H1 (cell line): ENCODE results near the gene PEX19. TPM values are rescaled to one million over a fixed set of nuclear protein-coding genes. Genes with fewer than 3 reads are reported as not detected.

Experiments
- CTCF ChIA-PET: fragments of 300-600 bp; sonication (Branson Sonifier 250); formaldehyde crosslinking; loops from one replicate; lab custom pipeline; 2021; ENCODE audit not compliant: partially characterized antibody; lab: Charles Lee
- POLR2A ChIA-PET: fragments of 300-600 bp; sonication (Branson Sonifier 250); formaldehyde crosslinking; loops from one replicate; lab custom pipeline; 2021; ENCODE audit warnings: inconsistent platforms; ENCODE audit not compliant: partially characterized antibody; lab: Charles Lee
- DNase-seq, 2 experiments: peaks; one replicate each; pipeline versions ENCODE4 v3.0.0 to v3.0.0-alpha.2; 2010 to 2022; ENCODE audit warnings: low spot score in 2 of 2, low read depth in 1 of 2, mixed read lengths in 1 of 2
- FAIRE-seq: peaks from 2 replicates; lab custom pipeline; 2011; peaks lifted over from hg19 to GRCh38; lab: Jason Lieb, UNC
- H2AFZ ChIP-seq: 2 replicates; pipeline ENCODE4 v1.8.1; 2012; ENCODE audit warnings: low read length, inconsistent platforms
- H2AK5ac ChIP-seq: 2 replicates; pipeline ENCODE4 v1.6.1; 2013; ENCODE audit warnings: low read depth, low read length
- H2BK120ac ChIP-seq: replicated peaks from 2 replicates; pipeline ENCODE3; 2013; ENCODE audit warnings: low read depth, low read length, inconsistent platforms
- H2BK12ac ChIP-seq: 2 replicates; pipeline ENCODE4 v1.6.1; 2013; ENCODE audit warnings: low read depth, low read length
- H2BK15ac ChIP-seq: 2 replicates; pipeline ENCODE4 v1.6.1; 2013; ENCODE audit warnings: low read length
- H2BK20ac ChIP-seq: 2 replicates; pipeline ENCODE4 v1.6.1; 2013; ENCODE audit warnings: low read length
- H2BK5ac ChIP-seq: 2 replicates; pipeline ENCODE4 v1.6.1; 2013; ENCODE audit warnings: low read depth, low read length
- H3K14ac ChIP-seq: 2 replicates; pipeline ENCODE4 v1.6.1; 2013; ENCODE audit warnings: inconsistent platforms; ENCODE audit not compliant: insufficient read length
- H3K18ac ChIP-seq: 2 replicates; pipeline ENCODE4 v1.6.1; 2013; ENCODE audit warnings: low read length; ENCODE audit errors: extremely low read depth
- H3K23ac ChIP-seq: 2 replicates; pipeline ENCODE4 v1.6.1; 2013; ENCODE audit warnings: inconsistent platforms; ENCODE audit not compliant: insufficient read length
- H3K23me2 ChIP-seq: 2 replicates; pipeline ENCODE4 v1.6.1; 2013; ENCODE audit warnings: low read depth, low read length
- H3K27ac ChIP-seq: 2 replicates; pipeline ENCODE4 v1.6.1; 2011; ENCODE audit warnings: low read depth, low read length, inconsistent platforms
- H3K27me3 ChIP-seq, 4 experiments: replicated peaks in 1 of 4; 1 replicate in 1 of 4; 2 replicates in 3 of 4; pipeline versions ENCODE4 v1.6.1 to v1.8.1; 2011 to 2013; ENCODE audit warnings: low read length in 3 of 4, mild to moderate bottlenecking in 3 of 4, inconsistent platforms in 2 of 4, mixed read lengths in 2 of 4, moderate library complexity in 1 of 4; ENCODE audit not compliant: control insufficient read depth in 3 of 4, insufficient read depth in 3 of 4; ENCODE audit errors: extremely low read depth in 1 of 4
- H3K36me3 ChIP-seq, 4 experiments: 2 replicates each; pipeline versions ENCODE4 v1.6.1 to v1.8.1; 2011 to 2013; ENCODE audit warnings: mild to moderate bottlenecking in 4 of 4, low read length in 3 of 4, moderate library complexity in 2 of 4, control low read depth in 1 of 4, inconsistent platforms in 1 of 4; ENCODE audit not compliant: insufficient read depth in 4 of 4, control insufficient read depth in 2 of 4
- H3K4ac ChIP-seq: replicated peaks from 2 replicates; pipeline ENCODE3; 2013; ENCODE audit warnings: low read length, low read depth, mixed read lengths, inconsistent platforms; ENCODE audit not compliant: insufficient read length
- H3K4me1 ChIP-seq, 4 experiments: replicated peaks in 1 of 4; 1 replicate in 1 of 4; 2 replicates in 3 of 4; pipeline versions ENCODE4 v1.6.1 to v1.8.1; 2011 to 2013; ENCODE audit warnings: low read length in 3 of 4, inconsistent platforms in 2 of 4, mixed read lengths in 1 of 4; ENCODE audit not compliant: insufficient read depth in 4 of 4, control insufficient read depth in 3 of 4
- H3K4me2 ChIP-seq, 2 experiments: 2 replicates each; pipeline versions ENCODE4 v1.6.1 to v1.8.1; 2011 to 2013; ENCODE audit warnings: low read depth in 2 of 2, low read length in 2 of 2, control low read depth in 1 of 2, inconsistent platforms in 1 of 2, mild to moderate bottlenecking in 1 of 2; ENCODE audit not compliant: insufficient read depth in 1 of 2
- H3K4me3 ChIP-seq, 4 experiments: fragments of 200-600, 300-600 bp in 1 of 4; sonication (generic), shearing (Covaris generic), sonication (Bioruptor Twin) in 1 of 4; 2 replicates each; pipeline versions ENCODE4 v1.5.1 to v1.8.1; 2011 to 2016; ENCODE audit warnings: low read length in 4 of 4, low read depth in 3 of 4, control low read depth in 2 of 4, inconsistent platforms in 2 of 4, mild to moderate bottlenecking in 2 of 4, mixed read lengths in 1 of 4, moderate library complexity in 1 of 4; ENCODE audit not compliant: insufficient read depth in 2 of 4; ENCODE audit errors: extremely low read depth in 1 of 4
- H3K56ac ChIP-seq: replicated peaks from 2 replicates; pipeline ENCODE3; 2013; ENCODE audit warnings: low read depth, mild to moderate bottlenecking, mixed read lengths, low read length, inconsistent platforms; ENCODE audit not compliant: insufficient read length
- H3K79me1 ChIP-seq: 2 replicates; pipeline ENCODE4 v1.6.1; 2013; ENCODE audit warnings: low read depth, low read length, control low read depth
- H3K79me2 ChIP-seq, 2 experiments: 2 replicates each; pipeline versions ENCODE4 v1.6.1 to v1.8.1; 2012 to 2013; ENCODE audit warnings: low read length in 2 of 2, mild to moderate bottlenecking in 2 of 2, inconsistent platforms in 1 of 2; ENCODE audit not compliant: insufficient read depth in 2 of 2, control insufficient read depth in 1 of 2
- H3K9ac ChIP-seq, 4 experiments: replicated peaks in 1 of 4; 1 replicate in 1 of 4; 2 replicates in 3 of 4; pipeline versions ENCODE4 v1.6.1 to v1.8.1; 2011 to 2013; ENCODE audit warnings: low read depth in 3 of 4, low read length in 3 of 4, control low read depth in 2 of 4, mild to moderate bottlenecking in 2 of 4, moderate library complexity in 2 of 4, inconsistent platforms in 1 of 4; ENCODE audit errors: extremely low read depth in 1 of 4
- H3K9me3 ChIP-seq, 2 experiments: 2 replicates each; pipeline versions ENCODE4 v1.6.1 to v1.8.1; 2012 to 2013; ENCODE audit warnings: mild to moderate bottlenecking in 2 of 2, moderate library complexity in 2 of 2, control low read depth in 1 of 2, inconsistent platforms in 1 of 2, low read depth in 1 of 2, low read length in 1 of 2, mixed read lengths in 1 of 2; ENCODE audit not compliant: insufficient read depth in 2 of 2
- H4K20me1 ChIP-seq, 2 experiments: replicated peaks in 1 of 2; 2 replicates each; pipeline versions ENCODE3 to v1.8.1; 2011 to 2013; ENCODE audit warnings: inconsistent platforms in 2 of 2, low read length in 2 of 2, mild to moderate bottlenecking in 1 of 2; ENCODE audit not compliant: insufficient read depth in 2 of 2, control insufficient read depth in 1 of 2
- H4K5ac ChIP-seq: 2 replicates; pipeline ENCODE4 v1.6.1; 2013; ENCODE audit warnings: low read length, low read depth, mixed read lengths, inconsistent platforms; ENCODE audit not compliant: insufficient read length
- H4K8ac ChIP-seq: 2 replicates; pipeline ENCODE4 v1.8.0; 2013; ENCODE audit warnings: mild to moderate bottlenecking, moderate library complexity, low read length, inconsistent platforms; ENCODE audit not compliant: insufficient read depth; ENCODE audit errors: extremely low read depth
- H4K91ac ChIP-seq: replicated peaks from 2 replicates; pipeline ENCODE3; 2013; ENCODE audit warnings: low read length, mixed read lengths, inconsistent platforms; ENCODE audit not compliant: insufficient read length
- BRCA1 ChIP-seq: IDR thresholded peaks from 2 replicates; pipeline ENCODE4 v1.6.1; 2012; ENCODE audit warnings: low read depth, low read length, improper control_type of control experiment
- CBX8 ChIP-seq: fragments of 300-800, 300-1000 bp; sonication (generic); IDR thresholded peaks from 2 replicates; pipeline ENCODE4 v1.7.1; 2016; ENCODE audit warnings: low read depth, low read length, borderline replicate concordance
- CEBPB ChIP-seq: IDR thresholded peaks from 2 replicates; pipeline ENCODE4 v1.6.1; 2012; ENCODE audit warnings: low read depth, low read length
- EZH2 ChIP-seq: fragments of 200-600 bp; sonication (generic); IDR thresholded peaks from 2 replicates; pipeline ENCODE4 v1.7.1; 2012; ENCODE audit warnings: low read depth, mild to moderate bottlenecking, moderate library complexity, low read length, inconsistent platforms; ENCODE audit not compliant: severe bottlenecking
- KDM4A ChIP-seq: IDR thresholded peaks from one replicate; pipeline ENCODE4 v1.7.1; 2012; ENCODE audit warnings: low read depth, mild to moderate bottlenecking, moderate library complexity, low read length, inconsistent platforms; ENCODE audit not compliant: severe bottlenecking
- POLR2A ChIP-seq, 2 experiments: IDR thresholded peaks; 1 replicate in 1 of 2; 2 replicates in 1 of 2; pipeline ENCODE4 v1.6.1; 2011; ENCODE audit warnings: low read depth in 2 of 2, low read length in 2 of 2, mild to moderate bottlenecking in 2 of 2; ENCODE audit errors: control extremely low read depth in 1 of 2
- SIX5 ChIP-seq: IDR thresholded peaks from 2 replicates; pipeline ENCODE4 v1.6.1; 2011; ENCODE audit warnings: mild to moderate bottlenecking, low read depth, low read length
- YY1 ChIP-seq: IDR thresholded peaks from 2 replicates; pipeline ENCODE4 v1.6.1; 2011; ENCODE audit warnings: low read depth, mild to moderate bottlenecking, low read length
- WGBS, 2 experiments: shearing (Covaris generic) in 1 of 2; methylation state at CpG; one replicate each; pipeline versions ENCODE4 v1.1.6 to v1.1.7; 2013 to 2015; ENCODE audit warnings: low lambda C conversion rate in 2 of 2, mixed read lengths in 2 of 2, inconsistent platforms in 1 of 2, low coverage in 1 of 2, missing lambda C conversion rate in 1 of 2; ENCODE audit not compliant: insufficient replicate concordance in 2 of 2, insufficient coverage in 1 of 2, insufficient read length in 1 of 2; ENCODE audit errors: extremely low coverage in 1 of 2, missing lambda C conversion rate in 1 of 2; 5-methylcytosine and 5-hydroxymethylcytosine counted together
- polyA plus RNA-seq, 7 experiments: library from polyadenylated mRNA; depleted of rRNA in 3 of 7; stranded (reverse) in 5 of 7; unstranded in 2 of 7; fragments of >200 nt in 5 of 7; fragments of 200-250 nt in 2 of 7; gene quantifications; 1 replicate in 5 of 7; 2 replicates in 1 of 7; 4 replicates in 1 of 7; pipeline versions ENCODE4 v1.2.1 to v1.2.3, GENCODE V29; 2011 to 2013; ENCODE audit warnings: missing spikeins in 2 of 7, mixed read lengths in 2 of 7
- total RNA-seq: library from RNA; stranded (reverse); fragmentation: NEBNext Ultra II Directional; extraction: Animal tissue kit (Norgen Biotek cat#: 25700); gene quantifications from 2 replicates; pipeline ENCODE4 v1.2.1, GENCODE V29; 2021

Gene PEX19
- total and polyA plus RNA-seq, 2 of the 8 experiments (the other 6 are each of a cell fraction or from before 2014, with no cell fraction given) = 50.4 to 80.2 TPM

DNA sequence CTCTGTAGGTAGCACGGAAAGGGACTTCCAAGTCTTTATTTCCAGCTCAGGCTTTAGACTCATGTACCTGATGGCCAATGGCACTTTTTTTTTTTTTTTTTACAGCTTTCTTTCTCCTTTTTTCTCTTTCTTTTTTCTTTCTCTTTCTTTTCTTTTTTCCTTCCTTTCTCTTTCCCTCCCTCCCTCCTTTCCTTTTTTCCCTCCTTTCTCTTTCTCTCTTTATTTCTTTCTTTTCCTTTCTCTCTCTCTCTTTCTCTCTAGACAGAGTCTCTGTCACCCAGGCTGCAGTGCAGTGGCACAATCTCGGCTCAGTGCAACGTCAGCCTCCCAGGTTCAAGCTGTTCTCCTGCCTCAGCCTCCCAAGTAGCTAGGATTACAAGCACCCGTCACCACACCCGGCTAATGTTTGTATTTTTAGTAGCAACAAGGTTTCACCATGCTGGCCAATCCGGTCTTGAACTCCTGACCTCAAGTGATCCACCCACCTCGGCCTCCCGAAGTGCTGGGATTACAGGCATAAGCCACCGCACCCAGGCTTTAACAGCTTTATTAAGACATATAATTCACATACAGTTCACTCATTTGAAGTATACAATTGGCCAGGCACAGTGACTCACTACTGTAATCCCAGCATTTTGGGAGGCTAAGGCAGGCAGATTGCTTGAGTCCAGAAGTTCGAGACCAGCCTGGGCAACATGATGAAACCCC, 17.5 kb downstream of the PEX19 start:
- H3K23ac ChIP-seq = no peak overlapping the region
- no peak overlapping the region for H3K18ac ChIP-seq
- CTCF ChIA-PET = interaction anchor here (1.0 to 4.7 kb wide), 4 partner anchors 16 to 181 kb away, joined by 3 to 19 read pairs (median 10); no protein-coding TSS in a partner anchor
- H3K27ac ChIP-seq = no peak overlapping the region
- H3K79me2 ChIP-seq = no peaks in the 10 kb centered on the region
- no peak overlapping the region for H2BK5ac ChIP-seq
- no peak overlapping the region for H2BK15ac ChIP-seq
- WGBS, 2 experiments = 92% methylated on average over 10 of the region's 10 CpGs; no CpG with 5 or more reads in 1 of the 2 experiments
- H2AK5ac ChIP-seq = no peak overlapping the region
- no peak overlapping the region for H3K4ac ChIP-seq
- no peaks in the 10 kb centered on the region for H3K9me3 ChIP-seq
- H2BK12ac ChIP-seq = no peak overlapping the region
- H3K27me3 ChIP-seq = no peaks in the 10 kb centered on the region; a peak in 1 of 7 replicates
- FAIRE-seq (no peak), DNase-seq (no peak)
- H3K79me1 ChIP-seq = no peaks in the 10 kb centered on the region; the same call in 1 of the 2 replicates
- no peak overlapping the region for H2AFZ ChIP-seq
- no peak overlapping the region for H3K4me3 ChIP-seq
- no peaks in the 10 kb centered on the region for H3K23me2 ChIP-seq
- no peak overlapping the region for H3K56ac ChIP-seq
- H3K4me1 ChIP-seq = peaks cover 0 to 1% (median 0%) of the 10 kb centered on the region in 4 experiments; a peak in 1 of 7 replicates
- no peak overlapping the region for H3K14ac ChIP-seq
- H4K20me1 ChIP-seq = no peaks in the 10 kb centered on the region
- H2BK120ac ChIP-seq = no peak overlapping the region
- H4K8ac ChIP-seq = no peak overlapping the region
- TF ChIP-seq CBX8 (no peak), CEBPB (no peak), KDM4A (no peak), YY1 (no peak), POLR2A (IDR thresholded peaks at IDR 0.05; ENCODE audit: control extremely low read depth in 1 of 2, low read depth in 2 of 2, low read length in 2 of 2) (no peak), SIX5 (no peak), BRCA1 (no peak), EZH2 (no peak)
- TF ChIP-seq, all 59 proteins: peak for 0
- Histone ChIP-seq H3K4me2 (no peak overlapping the region), H4K91ac (no peak overlapping the region), H2BK20ac (no peak overlapping the region), H3K9ac (no peak overlapping the region), H4K5ac (no peak overlapping the region), H3K36me3 (no peaks in the 10 kb centered on the region)
- POLR2A ChIA-PET = interaction anchor here (0.7 to 10.9 kb wide), 5 partner anchors 8 to 135 kb away, joined by 3 to 79 read pairs (median 5); partner anchors contain the start of gene PEX19
